Measurements from ENCODE around the gene RNF220. TPM values are rescaled to one million over a fixed set of nuclear protein-coding genes. Genes with fewer than 3 reads are reported as not detected.

The RNF220 gene
- total and polyA plus RNA-seq, 9 of the 15 experiments (the other 6 are each of a cell fraction or from before 2014, with no cell fraction given) = 5.1 to 117 (median 66.9) TPM

- no peak for TF ChIP-seq BRF2 (IDR thresholded peaks at IDR 0.05; ENCODE audit: borderline replicate concordance, insufficient read depth, insufficient read length)
- no peak for TF ChIP-seq OTX1 (CRISPR knock-in tag; IDR thresholded peaks at IDR 0.05)
- TF ChIP-seq GATAD2A (IDR thresholded peaks at IDR 0.05) = no peak
- no peak for TF ChIP-seq CBX1 (IDR thresholded peaks at IDR 0.05; ENCODE audit: low read depth)
- no peak for TF ChIP-seq BRD4 (IDR thresholded peaks at IDR 0.05)
- TF ChIP-seq CBFA2T2 (conservative IDR thresholded peaks at IDR 0.05) = 0 out of 2 replicates have a peak, but pooled peaks have one; percentile 23
- no peak for TF ChIP-seq CREB3L1 (IDR thresholded peaks at IDR 0.05; ENCODE audit: borderline replicate concordance, low read depth)
- TF ChIP-seq RBBP5 (IDR thresholded peaks at IDR 0.05; ENCODE audit: borderline replicate concordance, insufficient read depth, low read length, poor library complexity, severe bottlenecking) = no peak
- 0 out of 2 replicates have a peak, but pooled peaks have one; percentile 25 for TF ChIP-seq MAX (CRISPR knock-in tag; IDR thresholded peaks at IDR 0.05)
- TF ChIP-seq HNRNPL (IDR thresholded peaks at IDR 0.05; ENCODE audit: low read depth, low read length) = no peak
- no peak for TF ChIP-seq ZNF282 (CRISPR knock-in tag; IDR thresholded peaks at IDR 0.05)
- no peak for TF ChIP-seq ZSCAN32 (CRISPR knock-in tag; IDR thresholded peaks at IDR 0.05)
- no peak for TF ChIP-seq ZNF436 (CRISPR knock-in tag; IDR thresholded peaks at IDR 0.05)
- peak; percentile 13; the same call in 1 of the 2 replicates for TF ChIP-seq SMAD4 (CRISPR knock-in tag; conservative IDR thresholded peaks at IDR 0.05)
- TF ChIP-seq NFE2L1 (tag; IDR thresholded peaks at IDR 0.05; ENCODE audit: borderline replicate concordance, low read depth) = no peak
- no peak for TF ChIP-seq SNRNP70 (optimal IDR thresholded peaks at IDR 0.05; ENCODE audit: low read depth, low read length)
- no peak for TF ChIP-seq GTF2E2 (tag; IDR thresholded peaks at IDR 0.05)
- TF ChIP-seq ZSCAN29 (IDR thresholded peaks at IDR 0.05) = no peak
- no peak for TF ChIP-seq U2AF1 (optimal IDR thresholded peaks at IDR 0.05; ENCODE audit: low read depth, low read length)
- TF ChIP-seq PRPF4 (IDR thresholded peaks at IDR 0.05; ENCODE audit: insufficient read depth, low read depth, low read length, poor library complexity, severe bottlenecking) = no peak
- no peak for TF ChIP-seq ZNF280B (CRISPR knock-in tag; IDR thresholded peaks at IDR 0.05)
- peak; percentile 56 for TF ChIP-seq TEAD4 (IDR thresholded peaks at IDR 0.05; ENCODE audit: low read length)
- no peak for TF ChIP-seq TEAD4 (CRISPR knock-in tag; IDR thresholded peaks at IDR 0.05; ENCODE audit: borderline replicate concordance)
Observed at GRCh38 chr1:44624268-44624901, 219.3 kb downstream of the RNF220 start (continued).

All from K562 (cell line).